Urinary bladder (tissue), 4 donors: ENCODE measurements around the gene TLN1. TPM values are rescaled to one million over a fixed set of nuclear protein-coding genes. Genes with fewer than 3 reads are reported as not detected.
A peak's percentile ranks its signal among the peaks of the same experiment; 100 is the strongest.

Source experiments
- DNase-seq: peaks from one replicate; pipeline ENCODE4 v3.0.0-alpha.2; 2015; ENCODE audit errors: extremely low spot score
- H3K27ac ChIP-seq: one replicate; pipeline ENCODE4 v1.5.1; 2013; ENCODE audit warnings: low read depth, mild to moderate bottlenecking, moderate library complexity
- H3K36me3 ChIP-seq: one replicate; pipeline ENCODE4 v1.6.1; 2013; ENCODE audit warnings: mild to moderate bottlenecking, moderate library complexity; ENCODE audit not compliant: insufficient read depth
- H3K4me1 ChIP-seq: one replicate; pipeline ENCODE4 v1.6.1; 2013; ENCODE audit warnings: mild to moderate bottlenecking, moderate library complexity; ENCODE audit not compliant: insufficient read depth
- H3K4me3 ChIP-seq: one replicate; pipeline ENCODE4 v1.5.1; 2013; ENCODE audit warnings: low read depth, low read length
- WGBS: extraction: QIAGEN DNeasy Blood & Tissue Kit; methylation state at CpG from one replicate; pipeline ENCODE4 v1.1.7; 2013; 5-methylcytosine and 5-hydroxymethylcytosine counted together
- polyA plus RNA-seq: library from polyadenylated mRNA; stranded (reverse); fragments of 200-250 nt; gene quantifications from one replicate; pipeline ENCODE4 v1.2.3, GENCODE V29; 2013
- total RNA-seq: library from RNA; depleted of rRNA; stranded (reverse); fragments of >200 nt; gene quantifications from one replicate; pipeline ENCODE4 v1.2.3, GENCODE V29; 2014
- donor health status: healthy with polysubstance abuse.
- donor health status: healthy.

TLN1 gene
- total and polyA plus RNA-seq, 2 donors: 154 to 533 TPM

GRCh38 chr9:35660966-35661415 lies 71.0 kb downstream of the TLN1 start:
- no peak for DNase-seq
- WGBS: 36% methylated on average over 9 of the region's 9 CpGs
- H3K4me1 ChIP-seq: no peaks in the 10 kb centered on the region
- H3K4me3 ChIP-seq: no peak overlapping the region
- peak overlapping the region; percentile 13 for H3K27ac ChIP-seq
- no peaks in the 10 kb centered on the region for H3K36me3 ChIP-seq

DNA sequence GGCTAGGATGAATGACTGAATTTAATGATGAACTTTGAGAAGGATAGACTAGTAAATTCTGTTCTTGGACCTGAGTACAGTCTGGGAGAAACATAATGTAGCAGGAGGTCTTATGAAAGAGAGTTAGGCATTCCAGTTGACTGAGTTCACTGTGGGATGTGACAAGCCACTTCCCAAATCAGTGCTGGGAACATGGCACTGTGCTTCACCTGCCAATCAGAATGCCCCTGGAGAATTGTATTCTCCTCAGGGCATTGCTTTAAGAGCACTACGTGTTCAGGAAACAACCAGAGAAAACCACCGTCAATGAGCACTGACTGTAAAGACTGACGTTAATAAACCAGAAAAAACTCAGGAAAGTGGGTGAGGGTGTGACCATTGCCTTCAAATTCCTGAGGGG lies 72.7 kb downstream of the TLN1 start:
- WGBS: 45% methylated on average over 3 of the region's 3 CpGs
- H3K4me1 ChIP-seq: no peaks in the 10 kb centered on the region

GRCh38 chr9:35658968-35659220 lies 73.1 kb downstream of the TLN1 start:
- Histone ChIP-seq H3K27ac (no peak overlapping the region), H3K36me3 (no peaks in the 10 kb centered on the region), H3K4me3 (peak overlapping the region; percentile 75), H3K4me1 (no peaks in the 10 kb centered on the region)
- WGBS: 0% methylated on average over 2 of the region's 2 CpGs
- DNase-seq: no peak

More for the DNA sequence above, 72.7 kb downstream of the TLN1 start:
- no peak overlapping the region for H3K27ac ChIP-seq
- no peaks in the 10 kb centered on the region for H3K36me3 ChIP-seq
- H3K4me3 ChIP-seq: no peak overlapping the region
- no peak for DNase-seq

DNA sequence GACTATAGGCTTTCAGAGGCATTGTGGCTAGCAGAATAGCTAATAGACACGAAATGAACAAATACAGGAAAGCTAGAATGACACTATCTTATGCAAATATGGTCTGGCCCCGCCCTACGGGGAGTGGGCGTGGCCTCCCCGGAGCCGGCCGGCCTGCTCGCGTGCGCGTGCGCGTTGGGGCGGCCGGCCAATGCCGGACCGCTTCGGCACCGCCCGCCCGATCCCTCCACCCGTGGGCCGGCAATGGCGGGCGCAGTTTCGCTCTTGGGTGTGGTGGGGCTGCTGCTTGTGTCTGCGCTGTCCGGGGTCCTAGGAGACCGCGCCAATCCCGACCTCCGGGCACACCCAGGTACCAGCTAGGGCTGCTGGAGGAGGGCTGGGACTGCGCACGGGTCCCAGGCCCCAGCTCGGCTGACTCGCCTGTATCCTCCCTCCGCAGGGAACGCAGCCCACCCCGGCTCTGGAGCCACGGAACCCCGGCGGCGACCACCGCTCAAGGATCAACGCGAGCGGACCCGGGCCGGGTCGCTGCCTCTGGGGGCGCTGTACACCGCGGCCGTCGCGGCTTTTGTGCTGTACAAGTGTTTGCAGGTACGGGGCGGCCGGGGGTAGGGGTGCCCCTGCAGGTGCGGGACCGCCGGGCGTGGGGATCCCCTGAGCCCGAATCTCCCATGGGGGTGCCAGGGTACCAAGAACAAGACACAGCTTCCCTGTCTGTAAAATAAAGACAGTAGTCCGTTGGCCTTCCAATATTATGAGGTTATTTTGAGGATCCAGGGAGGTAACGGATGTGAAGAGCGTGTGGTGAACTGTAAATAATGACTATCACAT lies 73.6 kb downstream of the TLN1 start, which contains the start of gene CCDC107:
Gene CCDC107, plus strand, starts transcription at position 156 of the 831 bp plus-strand sequence. Its CDS starts 88 bp downstream, at position 244.
- WGBS: under 1% methylated on average over 67 of the region's 67 CpGs
- Histone ChIP-seq H3K27ac (peak within 1 kb of the TSS; percentile 94), H3K36me3 (no peaks in the 10 kb centered on the region), H3K4me3 (peak within 1 kb of the TSS; percentile 75), H3K4me1 (no peaks in the 10 kb centered on the region)
- no peak for DNase-seq

GRCh38 chr9:35657546-35658136 lies 74.4 kb downstream of the TLN1 start, which contains the start of gene RMRP:
Gene RMRP, minus strand, starts transcription at chr9:35658019.
- under 1% methylated on average over 42 of the region's 42 CpGs for WGBS
- H3K27ac ChIP-seq: peak within 1 kb of the TSS; percentile 94
- peak; percentile 97 for DNase-seq
- no peaks in the 10 kb centered on the region for H3K4me1 ChIP-seq
- peak within 1 kb of the TSS; percentile 75 for H3K4me3 ChIP-seq
- H3K36me3 ChIP-seq: no peaks in the 10 kb centered on the region

- H3K4me1 ChIP-seq: no peaks in the 10 kb centered on the region
- H3K36me3 ChIP-seq: no peaks in the 10 kb centered on the region
- H3K27ac ChIP-seq: peak overlapping the region; percentile 94
- 17% methylated on average over 25 of the region's 25 CpGs for WGBS
- no peak for DNase-seq
- peak overlapping the region; percentile 19 for H3K4me3 ChIP-seq
Observed at GRCh38 chr9:35656831-35657545, 75.0 kb downstream of the TLN1 start.

DNA sequence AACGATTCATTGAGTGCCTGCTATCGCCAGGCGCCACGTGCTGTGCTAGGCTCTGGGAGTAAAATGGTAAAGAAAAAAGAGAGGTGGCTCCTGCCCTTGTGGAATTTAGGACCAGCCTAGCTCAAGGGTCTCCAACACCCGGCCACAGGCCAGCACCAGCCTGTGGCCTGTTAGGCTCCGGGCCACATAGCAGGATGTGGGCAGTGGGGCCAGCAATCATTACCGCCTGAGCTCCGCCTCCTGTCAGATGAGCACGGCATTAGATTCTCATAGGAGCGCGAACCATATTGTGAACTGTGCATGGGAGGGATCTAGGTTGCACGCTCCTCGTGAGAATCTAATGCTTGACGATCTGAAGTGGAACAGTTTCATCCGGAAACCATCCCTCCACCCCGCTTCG lies 75.6 kb downstream of the TLN1 start:
- H3K27ac ChIP-seq: no peak overlapping the region
- no peak for DNase-seq
- WGBS: 80% methylated on average over 17 of the region's 17 CpGs
- H3K36me3 ChIP-seq: no peaks in the 10 kb centered on the region
- no peaks in the 10 kb centered on the region for H3K4me1 ChIP-seq
- H3K4me3 ChIP-seq: no peak overlapping the region

GRCh38 chr9:35653611-35654010 lies 78.4 kb downstream of the TLN1 start:
- 96% methylated on average over 2 of the region's 2 CpGs for WGBS
- H3K36me3 ChIP-seq: no peaks in the 10 kb centered on the region
- no peak overlapping the region for H3K27ac ChIP-seq
- no peak overlapping the region for H3K4me3 ChIP-seq
- DNase-seq: no peak
- no peaks in the 10 kb centered on the region for H3K4me1 ChIP-seq

- DNase-seq: no peak
Observed at GRCh38 chr9:35652829-35653209, 79.2 kb downstream of the TLN1 start.

DNA sequence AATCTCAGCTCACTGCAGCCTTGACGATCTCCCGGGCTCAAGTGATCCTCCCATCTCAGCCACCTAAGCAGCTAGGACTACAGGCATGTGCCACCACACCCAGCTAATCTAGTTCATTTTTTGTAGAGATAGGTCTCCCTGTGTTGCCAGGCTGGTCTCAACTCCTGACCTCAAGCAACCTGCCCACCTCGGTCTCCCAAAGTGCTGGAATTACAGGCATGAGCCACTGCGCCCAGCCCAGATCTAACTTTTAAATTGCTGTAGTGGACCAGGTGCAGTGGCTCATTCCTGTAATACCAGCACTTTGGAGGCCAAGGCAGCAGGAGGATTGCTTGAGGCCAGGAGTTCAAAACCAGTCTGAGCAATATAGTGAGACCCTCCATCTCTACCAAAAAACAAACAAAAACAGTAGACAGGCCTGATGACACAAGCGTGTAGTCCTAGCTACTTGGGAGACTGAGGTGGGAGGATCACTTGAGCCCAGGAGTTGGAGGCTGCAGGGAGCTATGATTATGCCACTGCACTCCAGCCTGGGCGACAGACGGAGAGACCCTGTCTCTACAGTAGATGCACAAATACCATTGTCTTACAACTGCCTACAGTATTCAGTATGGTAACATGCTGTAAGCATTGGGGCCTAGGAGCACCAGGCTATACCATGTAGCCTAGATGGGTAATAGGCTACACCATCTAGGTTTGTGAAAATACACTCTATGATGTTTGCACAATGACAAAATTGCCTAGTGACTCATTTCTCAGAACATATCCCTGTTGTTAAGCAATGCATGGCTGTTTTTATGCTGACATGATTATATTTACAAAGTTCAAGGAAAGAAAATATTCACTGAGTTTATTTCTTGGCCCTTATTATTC lies 79.8 kb downstream of the TLN1 start:
- WGBS: 84% methylated on average over 7 of the region's 7 CpGs
- H3K4me3 ChIP-seq: no peak overlapping the region
- no peak overlapping the region for H3K27ac ChIP-seq
- H3K4me1 ChIP-seq: no peaks in the 10 kb centered on the region
- no peak for DNase-seq
- no peaks in the 10 kb centered on the region for H3K36me3 ChIP-seq

More at GRCh38 chr9:35652829-35653209, 79.2 kb downstream of the TLN1 start:
- H3K4me1 ChIP-seq: no peaks in the 10 kb centered on the region
- H3K27ac ChIP-seq: no peak overlapping the region
- WGBS: 84% methylated on average over 8 of the region's 8 CpGs
- H3K4me3 ChIP-seq: no peak overlapping the region
- H3K36me3 ChIP-seq: no peaks in the 10 kb centered on the region

DNA sequence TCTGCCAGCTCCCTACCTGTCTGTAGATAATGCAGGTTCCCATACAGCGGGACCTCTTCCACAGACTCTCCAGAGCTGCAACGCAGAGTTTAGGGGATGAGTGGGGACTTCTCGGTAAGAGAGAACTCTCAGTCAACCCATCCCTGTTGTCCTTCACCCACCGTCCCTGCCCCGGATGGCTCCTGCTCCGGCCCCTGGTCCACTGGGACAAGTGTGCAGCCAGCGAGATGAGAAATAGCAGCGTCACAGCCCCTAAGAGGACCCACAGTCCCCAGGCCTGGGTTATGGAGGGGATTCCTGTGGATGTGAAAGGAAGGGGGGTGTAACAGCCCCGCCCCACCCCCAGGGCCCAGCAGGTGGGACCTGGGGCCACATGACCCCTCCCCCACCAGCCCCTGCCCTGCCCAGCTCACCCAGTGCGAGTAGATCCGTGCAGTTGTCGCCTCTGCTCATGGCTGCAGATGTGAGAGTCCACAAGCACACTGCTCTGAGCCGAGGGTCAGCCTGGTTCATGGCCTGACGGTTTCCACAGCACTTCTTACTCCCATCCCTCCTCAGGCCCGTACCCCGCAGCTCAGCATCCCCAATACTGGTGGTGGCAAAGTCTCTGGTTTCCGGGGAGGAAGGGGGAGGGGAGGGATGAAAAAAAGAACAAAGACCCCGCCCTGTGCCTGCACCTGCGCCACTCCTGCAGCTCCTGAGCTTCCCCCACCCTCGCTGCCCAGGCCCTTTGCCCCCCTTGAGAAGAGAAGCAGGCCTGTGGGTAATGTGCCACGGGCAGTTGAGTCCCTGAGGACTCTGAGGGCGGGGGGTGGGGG lies 81.4 kb downstream of the TLN1 start, which contains the start of gene SIT1:
Gene SIT1, minus strand, starts transcription at position 591 of the 818 bp plus-strand sequence. Its CDS starts 78 bp downstream, at position 513.
- no peak for DNase-seq
- Histone ChIP-seq H3K36me3 (no peaks in the 10 kb centered on the region), H3K4me1 (no peaks in the 10 kb centered on the region), H3K4me3 (peak within 1 kb of the TSS; percentile 25), H3K27ac (peak within 1 kb of the TSS; percentile 33)
- WGBS: 69% methylated on average over 22 of the region's 22 CpGs
